Fibroblast of skin of scalp (primary cell): Measurements from ENCODE around the gene ALG8.
"Not testable (repeated sequence)": the region's sequence is repeated elsewhere in the genome, so short reads cannot be mapped to it uniquely, and the experiment has no call there.

Experiments used
- DNase-seq: peaks from one replicate; pipeline ENCODE4 v3.0.0-alpha.2; 2013

Gene ALG8

DNA sequence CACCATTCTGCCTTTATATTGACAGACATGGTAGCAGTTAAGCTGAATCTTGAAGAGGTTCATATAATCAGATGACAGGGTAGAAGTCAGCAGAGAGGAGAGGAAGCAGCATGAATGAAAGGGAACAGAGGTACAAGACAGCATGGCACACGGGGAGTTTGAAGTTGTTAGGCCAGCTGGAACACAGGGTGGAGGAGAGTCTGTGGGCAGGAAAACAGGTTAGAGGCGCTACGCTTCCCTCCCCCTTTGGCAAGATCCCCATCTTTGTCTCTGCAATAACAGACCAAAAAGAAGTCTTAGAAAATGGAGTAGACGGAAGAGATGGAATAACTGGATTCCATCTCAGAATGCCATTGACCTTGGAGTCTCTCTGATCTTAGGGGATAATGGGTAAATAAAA, 39.8 kb downstream of the ALG8 start:
- no peak for DNase-seq

DNA sequence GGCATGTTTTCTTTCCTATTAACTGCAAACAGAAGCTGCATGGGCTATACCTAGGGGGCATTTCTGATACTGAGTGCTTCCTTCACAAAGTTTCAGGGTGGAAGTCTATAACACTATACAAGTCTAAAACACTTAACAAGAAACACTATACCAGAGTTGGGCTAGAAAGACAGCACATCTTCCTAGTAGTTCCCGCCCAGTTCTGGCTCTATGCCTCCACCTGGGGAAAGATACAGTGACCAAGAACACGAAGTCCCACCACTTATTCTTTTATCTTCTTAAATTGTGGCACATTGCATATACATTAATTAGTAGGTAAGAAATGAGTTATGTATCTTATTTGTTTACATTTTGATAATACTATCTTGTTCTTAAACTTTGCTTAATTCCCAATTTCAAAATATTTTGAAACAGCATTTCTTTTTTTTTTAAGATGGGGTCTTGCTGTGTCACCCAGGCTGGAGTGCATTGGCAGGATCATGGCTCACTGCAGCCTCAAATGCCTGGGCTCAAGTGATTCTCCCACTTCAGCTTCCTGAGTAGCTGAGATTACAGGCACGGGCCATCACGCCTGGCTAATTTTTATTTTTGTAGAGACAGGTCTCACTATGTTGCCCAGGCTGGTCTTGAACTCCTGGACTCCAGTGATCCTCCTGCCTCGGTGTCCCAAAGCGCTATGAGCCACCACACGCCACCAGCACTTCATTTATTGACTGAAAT, 41.6 kb downstream of the ALG8 start:
- no peak for DNase-seq

DNA sequence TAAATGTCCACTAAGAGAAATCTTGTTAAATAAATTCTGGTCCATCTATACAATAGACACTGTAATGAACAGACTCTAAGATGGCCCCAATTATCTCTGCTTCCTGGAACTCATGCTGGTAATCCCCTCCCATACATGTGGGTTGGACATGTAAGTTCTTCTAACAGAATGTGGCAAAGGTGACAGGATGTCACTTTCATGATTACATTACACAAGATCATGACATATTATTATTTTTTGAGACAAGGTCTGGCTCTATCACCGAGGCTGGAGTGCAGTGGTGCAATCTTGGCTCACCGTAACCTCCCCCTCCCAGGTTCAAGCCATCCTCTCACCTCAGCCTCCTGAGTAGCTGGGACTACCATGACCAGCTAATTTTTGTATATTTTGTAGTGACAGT, 45.2 kb downstream of the ALG8 start:
- DNase-seq, result no peak

DNA sequence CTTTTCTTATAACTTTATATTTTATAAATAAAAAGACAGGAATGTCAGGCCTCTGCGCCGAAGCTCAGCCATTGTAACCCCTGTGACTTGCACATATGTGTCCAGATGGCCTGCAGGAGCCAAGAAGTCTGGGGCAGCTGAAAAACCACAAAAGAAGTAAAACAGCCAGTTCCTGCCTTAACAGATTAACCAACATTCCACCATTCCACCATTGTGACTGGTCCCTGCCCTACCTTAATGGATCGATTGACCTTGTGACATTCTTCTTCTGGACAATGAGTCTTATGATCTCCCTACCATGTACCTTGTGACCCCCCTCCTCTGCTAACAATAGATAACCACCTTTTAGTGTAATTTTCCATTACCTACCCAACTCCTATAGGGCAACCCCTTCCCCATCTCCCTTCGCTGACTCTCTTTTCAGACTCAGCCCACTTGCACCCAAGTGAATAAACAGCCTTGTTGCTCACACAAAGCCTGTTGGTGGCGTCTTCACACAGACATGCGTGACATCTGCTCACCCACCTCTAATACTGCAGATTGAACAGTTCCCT, 52.8 kb downstream of the ALG8 start:
- DNase-seq, result not testable (repeated sequence)

DNA sequence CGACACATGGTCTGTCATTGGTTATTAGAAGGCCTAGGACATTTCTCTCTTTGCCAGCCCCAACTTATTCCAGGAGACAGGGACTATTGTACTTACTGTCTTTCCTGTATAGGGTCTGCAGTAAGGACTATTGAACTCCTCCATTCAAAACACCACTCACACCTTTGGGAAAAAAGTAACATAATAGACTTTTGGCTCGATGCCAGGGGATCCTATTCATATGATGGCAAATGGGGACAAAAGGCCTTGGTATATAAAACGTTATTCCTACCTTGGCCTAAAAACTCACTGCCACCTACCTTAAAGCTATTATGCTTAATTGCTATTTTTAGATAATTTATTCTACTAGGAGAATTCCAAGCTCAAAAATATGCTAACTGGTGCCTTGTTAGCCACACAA, 53.5 kb downstream of the ALG8 start:
- DNase-seq, result no peak

DNA sequence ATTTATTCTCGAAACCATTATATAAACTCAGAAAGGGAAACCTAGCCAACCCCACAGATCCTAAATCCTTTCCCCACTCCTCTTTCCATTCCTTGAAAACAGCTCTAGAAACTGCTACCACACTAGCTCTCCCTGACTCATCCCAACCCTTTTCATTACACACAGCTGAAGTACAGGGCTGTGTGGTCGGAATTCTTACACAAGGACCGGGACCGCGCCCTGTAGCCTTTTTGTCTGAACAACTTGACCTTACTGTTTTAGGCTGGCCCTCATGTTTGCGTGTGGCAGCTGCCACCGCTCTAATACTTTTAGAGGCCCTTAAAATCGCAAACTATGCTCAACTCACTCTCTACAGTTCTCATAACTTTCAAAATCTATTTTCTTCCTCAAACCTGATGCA, 54.9 kb downstream of the ALG8 start:
- DNase-seq, result not testable (repeated sequence)

DNA sequence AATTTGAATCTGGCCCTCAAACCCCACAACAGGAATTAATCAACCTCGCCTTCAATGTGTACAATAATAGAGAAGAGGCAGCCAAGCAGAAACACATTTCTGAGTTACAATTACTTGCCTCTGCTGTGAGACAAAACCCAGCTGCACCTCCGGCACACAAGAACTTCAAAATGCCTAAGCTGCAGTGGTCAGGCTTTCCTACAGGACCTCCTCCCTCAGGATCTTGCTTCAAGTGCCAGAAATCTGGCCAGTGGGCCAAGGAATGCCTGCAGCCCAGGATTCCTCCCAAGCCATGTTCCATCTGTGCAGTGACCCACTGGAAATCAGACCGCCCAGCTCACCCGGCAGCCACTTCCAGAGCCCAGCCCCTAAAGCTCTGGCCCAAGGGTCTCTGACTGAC, 56.4 kb downstream of the ALG8 start:
- DNase-seq, result no peak

DNA sequence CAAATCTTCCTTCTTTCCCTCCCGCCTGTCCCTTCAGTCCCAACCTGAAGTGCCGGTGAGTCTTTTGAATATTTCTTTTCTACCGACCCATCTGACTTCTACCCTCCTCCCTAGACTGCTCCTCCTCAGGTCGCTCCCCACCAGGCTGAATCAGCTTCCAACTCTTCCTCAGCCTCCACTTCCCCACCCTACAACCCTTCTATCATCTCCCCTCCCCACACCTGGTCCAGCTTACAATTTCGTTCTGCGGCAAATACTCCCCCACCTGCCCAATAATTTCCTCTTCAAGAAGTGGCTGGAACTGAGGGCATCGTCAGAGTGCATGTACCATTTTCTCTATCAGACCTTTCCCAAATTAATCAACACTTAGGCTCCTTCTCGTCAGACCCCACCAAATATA, 57.3 kb downstream of the ALG8 start:
- no peak for DNase-seq

DNA sequence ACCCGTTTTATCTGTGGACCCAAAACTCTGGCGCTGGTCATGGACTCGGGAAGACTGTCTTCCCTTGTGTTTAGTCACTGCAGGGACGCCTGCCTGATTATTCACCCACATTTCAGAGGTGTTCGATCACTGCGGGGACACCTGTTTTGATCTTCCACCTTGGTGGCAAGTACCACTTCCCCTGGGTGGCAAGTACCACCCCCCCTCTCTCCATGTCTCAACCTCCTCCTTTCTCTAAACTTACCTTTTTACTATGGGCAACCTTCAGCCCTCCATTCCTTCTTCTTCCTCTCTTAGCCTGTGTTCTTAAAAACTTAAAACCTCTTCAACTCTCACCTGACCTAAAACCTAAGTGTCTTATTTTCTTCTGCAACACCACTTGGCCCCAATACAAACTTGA, 57.8 kb downstream of the ALG8 start:
- DNase-seq, result no peak

DNA sequence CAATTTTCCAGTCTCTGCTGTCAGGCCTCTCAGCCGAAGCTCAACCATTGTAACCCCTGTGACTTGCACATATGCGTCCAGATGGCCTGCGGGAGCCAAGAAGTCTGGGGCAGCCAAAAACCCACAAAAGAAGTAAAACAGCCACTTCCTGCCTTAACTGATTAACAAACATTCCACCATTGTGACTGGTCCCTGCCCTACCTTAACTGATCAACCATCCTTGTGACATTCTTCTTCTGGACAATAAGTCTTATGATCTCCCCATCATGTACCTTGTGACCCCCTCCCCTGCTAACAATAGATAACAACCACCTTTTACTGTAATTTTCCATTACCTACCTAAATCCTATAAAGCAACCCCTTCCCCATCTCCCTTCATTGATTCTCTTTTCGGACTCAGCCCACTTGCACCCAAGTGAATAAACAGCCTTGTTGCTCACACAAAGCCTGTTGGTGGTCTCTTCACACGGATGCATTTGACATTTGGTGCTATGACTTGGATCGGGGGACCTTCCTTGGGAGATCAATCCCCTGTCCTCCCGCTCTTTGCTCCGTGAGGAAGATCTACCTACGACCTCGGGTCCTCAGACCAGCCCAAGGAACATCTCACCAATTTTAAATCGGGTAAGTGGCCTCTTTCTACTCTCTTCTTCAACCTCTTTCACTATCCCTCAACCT, 58.5 kb downstream of the ALG8 start:
- DNase-seq, result no peak

DNA sequence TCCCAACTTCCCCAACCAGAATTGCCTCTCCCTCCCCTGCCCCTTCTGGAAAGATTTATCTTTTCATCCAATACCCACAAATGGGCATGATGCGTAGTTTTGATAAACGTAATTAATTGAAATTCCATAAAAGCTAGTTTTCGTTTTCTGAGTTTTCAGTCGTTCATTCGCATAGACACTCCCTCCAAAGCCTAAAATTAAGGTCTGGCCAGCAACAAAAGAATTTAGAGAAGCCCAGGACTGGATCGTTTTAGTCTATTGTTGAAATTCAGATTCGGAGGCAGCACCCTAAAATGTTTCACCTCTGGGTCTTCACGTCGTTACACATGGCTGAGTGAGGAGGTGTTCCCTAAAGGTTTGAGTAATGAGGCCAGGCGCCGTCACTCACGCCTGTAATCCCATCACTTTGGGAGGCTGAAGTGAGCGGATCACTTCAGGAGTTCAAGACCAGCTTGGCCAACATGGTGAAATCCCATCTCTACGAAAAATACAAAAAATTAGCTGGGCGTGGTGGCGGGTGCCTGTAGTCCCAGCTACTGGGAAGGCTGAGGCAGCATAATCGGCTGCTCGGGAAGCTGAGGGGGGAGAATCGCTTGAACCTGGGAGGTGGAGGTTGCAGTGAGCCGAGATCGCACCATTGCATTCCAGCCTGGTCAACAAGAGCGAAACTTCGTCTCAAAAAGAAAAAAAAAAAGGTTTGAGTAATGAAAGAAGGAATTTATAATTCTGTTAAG, 59.2 kb downstream of the ALG8 start:
- no peak for DNase-seq

DNA sequence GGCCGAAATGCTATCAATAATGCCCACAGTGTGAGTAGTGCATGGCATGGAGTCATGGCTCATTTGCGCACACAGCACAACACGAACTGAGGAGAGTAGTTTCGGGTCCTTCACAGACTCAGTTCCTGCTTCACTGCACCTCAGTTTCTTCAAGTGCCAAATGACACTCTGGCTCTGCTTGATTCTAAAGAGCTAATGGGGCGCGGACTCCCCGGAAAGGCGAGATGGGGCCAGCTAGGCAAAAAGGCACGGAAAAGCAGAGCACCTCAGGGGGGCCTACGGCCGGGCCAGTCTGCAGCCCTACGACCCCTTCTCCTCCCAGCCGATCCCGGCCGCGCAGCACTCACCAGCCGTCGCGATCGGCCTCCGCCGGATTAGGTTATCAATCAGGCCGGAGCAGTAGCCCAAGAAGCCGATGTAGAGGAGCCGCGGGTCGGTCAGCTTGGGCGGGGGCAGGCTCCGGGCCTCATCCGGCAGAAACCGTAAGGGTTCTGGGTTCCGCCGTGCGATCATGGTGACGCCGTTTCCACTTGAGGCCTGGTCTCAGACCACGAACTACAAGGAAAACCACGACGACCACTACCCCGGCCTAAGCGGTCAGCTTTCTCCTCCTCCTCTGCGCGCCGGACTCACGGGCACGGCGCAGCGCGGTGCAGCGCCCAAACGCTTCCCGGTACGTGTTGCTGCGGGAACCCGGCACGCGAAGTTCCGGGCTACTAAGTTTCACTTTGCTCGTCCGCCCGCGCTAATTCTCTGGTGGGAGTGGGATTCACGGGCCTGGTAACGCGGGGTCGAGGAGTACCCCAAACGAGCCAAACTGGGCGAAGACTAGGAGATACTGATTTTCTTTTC, 60.0 kb downstream of the ALG8 start, which contains the start of gene NDUFC2:
Gene NDUFC2 (minus strand): TSS at position 631 of the 852 bp plus-strand sequence. CDS start 118 bp downstream, at position 513.
- DNase-seq, result peak; percentile 83

DNA sequence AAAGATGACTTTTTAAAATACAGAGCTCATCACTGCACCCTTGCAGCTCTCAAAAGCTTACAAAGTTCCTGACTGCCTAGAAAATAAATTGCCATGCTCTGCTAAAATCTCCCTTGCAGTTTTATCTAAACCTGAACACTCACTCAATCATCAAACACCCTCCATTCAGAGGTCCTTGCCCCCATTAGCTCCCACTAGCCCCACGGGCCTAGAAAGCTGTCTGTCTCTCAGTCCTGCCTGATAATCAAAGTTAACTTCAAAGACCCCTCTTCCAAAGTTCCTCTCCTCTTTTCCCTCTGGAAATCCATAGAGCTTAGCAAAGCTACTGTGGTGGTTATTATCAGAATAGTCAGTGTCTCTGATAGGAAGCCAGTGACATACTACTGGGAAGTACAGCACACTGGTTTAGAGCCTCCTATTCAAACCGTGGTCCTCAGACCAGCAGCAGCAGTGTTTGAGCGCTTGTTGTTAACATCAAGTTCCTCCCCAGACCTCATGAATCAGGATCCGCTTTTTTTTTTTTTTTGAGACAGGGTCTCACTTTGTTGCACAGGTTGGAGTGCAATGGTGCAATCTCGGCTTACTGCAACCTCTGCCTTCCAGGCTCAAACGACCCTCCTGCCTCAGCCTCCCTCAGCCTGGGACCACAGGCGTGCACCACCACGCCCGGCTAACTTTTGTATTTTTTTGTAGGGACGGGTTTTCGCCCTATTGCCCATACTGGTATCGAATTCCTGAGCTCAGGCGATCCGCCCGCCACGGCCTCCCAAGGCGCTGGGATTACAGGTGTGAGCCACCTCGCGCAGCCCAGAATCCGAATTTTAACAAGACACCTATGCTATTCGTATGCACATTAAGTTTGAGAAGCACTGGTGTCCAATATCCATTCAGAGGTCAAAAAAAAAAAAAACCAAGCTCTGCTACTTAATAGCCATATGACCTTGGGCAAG, 60.9 kb downstream of the ALG8 start:
- DNase-seq, result no peak

DNA sequence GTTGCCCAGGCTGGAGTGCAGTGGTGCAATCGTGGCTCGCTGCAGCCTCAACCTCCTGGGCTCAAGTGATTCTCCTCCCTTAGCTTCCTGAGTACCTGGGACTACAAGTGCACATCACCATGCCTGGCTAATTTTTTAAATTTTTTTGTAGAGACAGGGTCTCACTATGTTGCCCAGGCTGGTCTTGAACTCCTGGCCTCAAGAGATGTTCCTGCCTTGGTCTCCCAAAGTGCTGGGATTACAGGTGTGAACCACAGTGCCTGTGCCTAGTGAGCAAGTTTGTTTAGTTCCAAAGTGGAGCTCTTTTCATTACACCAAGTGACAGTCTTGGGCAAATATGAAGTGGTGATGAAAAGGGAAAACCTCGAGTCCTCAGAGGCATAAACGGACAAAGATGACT, 61.8 kb downstream of the ALG8 start:
- not testable (repeated sequence) for DNase-seq

DNA sequence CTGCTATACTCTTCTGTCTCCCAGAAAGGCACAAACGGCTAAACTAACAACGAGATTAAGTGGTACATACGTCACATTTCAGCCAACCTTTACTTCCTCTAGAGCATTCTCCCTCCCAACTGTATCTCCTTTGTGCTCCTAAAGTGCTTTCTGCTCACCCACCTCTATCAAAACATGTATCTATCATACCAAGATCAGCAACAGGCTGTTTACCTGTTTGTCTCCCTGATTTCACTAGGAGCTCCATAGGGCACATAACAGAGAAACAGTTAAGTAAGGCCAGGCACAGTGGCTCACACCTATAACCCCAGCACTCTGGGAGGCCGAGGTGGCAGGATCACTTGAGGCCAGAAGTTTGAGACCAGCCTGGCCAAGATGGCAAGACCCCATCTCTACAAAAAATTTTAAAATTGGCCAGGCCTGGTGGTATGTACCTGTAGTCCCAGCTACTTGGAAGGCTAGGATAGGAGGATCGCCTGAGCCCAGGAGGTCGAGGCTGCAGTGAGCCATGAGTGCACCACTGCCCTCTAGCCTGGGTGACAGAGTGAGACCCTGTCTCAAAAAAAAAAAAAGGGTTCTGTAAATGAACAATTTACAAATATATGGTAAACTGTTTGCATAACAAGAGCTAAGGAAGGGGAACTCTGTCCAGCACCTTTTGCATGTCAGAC, 62.6 kb downstream of the ALG8 start:
- DNase-seq, result no peak

DNA sequence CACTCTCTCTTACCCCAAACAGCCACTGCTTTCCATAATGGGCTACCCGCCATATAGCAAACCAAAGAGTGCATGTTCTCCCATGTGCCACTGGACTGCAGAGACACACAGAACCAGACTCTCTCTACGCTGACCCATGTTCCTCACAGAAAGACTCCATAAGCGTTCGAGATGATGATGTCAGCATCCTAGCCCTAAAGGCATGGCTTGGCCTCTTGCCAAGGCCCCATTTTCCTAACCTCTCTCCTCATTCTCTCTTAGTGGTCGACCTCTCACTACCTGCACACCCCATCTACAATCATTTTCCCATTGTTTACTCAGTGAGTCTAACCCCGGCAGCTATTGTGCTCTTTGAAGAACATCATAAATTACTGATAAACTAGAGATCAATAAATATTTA, 64.7 kb downstream of the ALG8 start:
- no peak for DNase-seq

DNA sequence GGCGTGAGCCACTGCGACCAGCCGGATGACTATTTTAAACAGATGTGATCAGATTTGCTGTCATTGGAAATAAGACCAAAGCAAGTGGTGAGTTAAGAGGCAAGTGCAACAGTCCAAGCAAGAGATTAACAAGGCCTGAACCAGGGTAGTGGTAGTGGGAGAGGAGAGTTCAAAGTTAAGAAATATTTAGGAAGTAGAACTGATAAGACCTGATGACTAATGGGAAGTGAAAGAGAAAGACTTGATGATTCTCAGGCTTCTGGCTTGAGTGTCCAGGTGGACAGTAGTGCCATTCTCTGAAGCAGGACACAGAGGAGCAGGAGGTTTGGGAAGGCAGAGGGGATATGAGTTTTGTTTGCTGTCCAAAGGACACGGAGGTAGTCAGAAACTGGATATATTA, 67.0 kb downstream of the ALG8 start:
- DNase-seq, result no peak

DNA sequence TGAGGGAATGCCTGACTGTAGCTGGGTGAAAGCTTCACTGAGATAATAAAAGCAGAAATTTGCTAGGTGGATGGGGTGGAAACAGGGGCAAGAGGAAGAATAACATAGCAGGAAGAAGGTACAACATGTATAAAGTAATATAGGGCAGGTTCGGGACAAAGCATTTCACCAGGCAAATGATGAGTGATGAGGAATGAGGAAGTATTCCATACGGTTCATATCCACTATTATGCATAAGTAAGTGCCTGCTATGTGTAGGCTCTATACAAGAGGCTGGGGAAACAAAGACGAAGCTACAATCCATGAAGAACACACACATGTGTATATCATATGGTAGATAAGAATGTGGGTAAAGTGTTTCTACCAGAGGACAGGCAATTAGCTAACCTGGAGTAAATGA, 67.7 kb downstream of the ALG8 start:
- no peak for DNase-seq

DNA sequence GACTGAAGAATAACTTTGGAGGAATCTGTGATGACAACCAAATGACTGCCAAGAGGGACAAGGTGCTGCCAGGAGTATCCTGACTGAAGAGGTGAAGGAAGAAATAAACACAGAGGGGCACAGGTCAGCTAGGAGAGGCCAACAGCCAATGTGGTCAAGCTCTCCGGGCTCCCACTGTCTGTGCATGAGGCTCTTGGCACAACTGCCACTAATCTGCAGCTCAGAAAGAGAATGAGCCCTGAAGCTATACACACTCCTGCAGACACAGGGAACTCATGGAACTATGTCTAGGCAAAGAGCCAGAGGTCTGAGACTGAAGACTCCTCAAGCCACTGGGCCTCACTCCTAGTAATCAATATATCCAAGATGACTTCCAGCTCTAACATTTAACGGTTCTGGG, 68.8 kb downstream of the ALG8 start:
- no peak for DNase-seq

DNA sequence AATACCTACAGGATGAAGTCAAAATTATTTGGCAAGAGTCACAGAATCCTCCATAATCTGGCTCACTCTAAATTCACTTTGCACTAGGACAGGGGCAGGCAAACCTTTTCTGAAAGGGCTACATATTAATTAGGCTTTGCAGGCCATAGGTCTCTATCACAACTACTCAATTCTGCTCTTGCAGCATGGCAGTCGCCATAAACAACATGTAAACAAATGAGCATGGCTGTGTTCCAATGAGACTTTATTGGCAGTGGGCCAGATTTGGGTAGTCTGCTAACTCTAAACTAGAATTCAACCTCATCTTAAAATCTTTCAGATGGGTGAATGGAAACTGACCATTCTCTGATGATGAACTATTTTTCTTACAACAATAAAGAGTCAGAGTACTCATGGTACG, 70.0 kb downstream of the ALG8 start:
- DNase-seq, result no peak

DNA sequence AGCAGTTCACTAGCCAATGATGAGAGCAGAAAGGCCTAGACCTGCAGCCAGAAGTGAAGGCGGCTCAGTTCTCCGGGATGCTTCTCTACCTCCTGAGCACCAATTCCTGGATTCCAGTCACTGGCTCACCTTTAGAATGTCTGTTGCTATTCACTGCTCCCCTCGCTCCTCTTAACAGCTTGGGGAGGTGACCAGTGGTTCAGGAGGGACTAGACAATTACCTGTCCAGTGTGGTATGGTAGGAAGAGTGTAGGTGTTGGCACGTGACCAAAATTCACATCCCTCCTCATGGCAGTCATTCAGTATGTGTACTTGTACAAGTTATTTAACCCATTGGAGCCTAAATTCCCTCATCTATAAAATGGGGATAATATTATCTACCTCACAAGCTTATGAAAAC, 71.7 kb downstream of the ALG8 start:
- no peak for DNase-seq
